ENCODE data around the gene C1orf159. TPM values are rescaled to one million over a fixed set of nuclear protein-coding genes. Genes with fewer than 3 reads are reported as not detected.

Gene C1orf159
- total RNA-seq, 2 donors from 2014 or later = 4.4 to 4.6 TPM

DNA sequence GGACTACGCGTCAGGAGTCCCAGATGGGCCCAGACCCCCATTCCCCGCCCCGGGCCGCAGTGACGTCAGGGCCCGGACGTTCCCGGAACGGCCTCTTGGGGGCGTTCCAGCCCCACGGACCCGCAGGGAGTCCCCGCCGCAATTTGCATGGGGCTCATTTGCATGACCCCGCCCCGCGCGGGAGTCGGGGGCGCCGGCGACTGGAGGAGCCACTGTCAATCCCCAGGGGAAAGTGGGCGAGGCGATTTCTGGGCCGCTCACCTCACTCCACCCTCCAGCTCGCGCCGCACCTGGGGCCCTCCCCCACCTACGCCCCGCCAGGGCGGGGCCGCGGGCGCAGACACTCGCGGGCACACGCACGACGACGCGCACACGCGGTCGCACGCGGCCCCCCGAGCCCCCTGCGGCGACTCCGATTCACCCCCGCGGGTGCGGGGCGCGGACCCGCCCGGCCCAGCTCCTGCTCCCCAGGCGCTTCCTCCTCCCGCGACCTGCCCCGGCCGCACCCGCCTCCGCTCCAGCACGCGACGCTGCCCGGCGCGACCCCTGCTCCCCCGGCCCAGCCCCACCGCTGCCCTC is 82.8 kb downstream of the C1orf159 start:
- no peaks in the 10 kb centered on the region for H3K36me3 ChIP-seq
- no peak overlapping the region for H3K27ac ChIP-seq
- H3K4me3 ChIP-seq = peak overlapping the region; percentile 26 to 59
- DNase-seq (ENCODE audit: low spot score) = peak; percentile 61
- TF ChIP-seq, protein P1, sequence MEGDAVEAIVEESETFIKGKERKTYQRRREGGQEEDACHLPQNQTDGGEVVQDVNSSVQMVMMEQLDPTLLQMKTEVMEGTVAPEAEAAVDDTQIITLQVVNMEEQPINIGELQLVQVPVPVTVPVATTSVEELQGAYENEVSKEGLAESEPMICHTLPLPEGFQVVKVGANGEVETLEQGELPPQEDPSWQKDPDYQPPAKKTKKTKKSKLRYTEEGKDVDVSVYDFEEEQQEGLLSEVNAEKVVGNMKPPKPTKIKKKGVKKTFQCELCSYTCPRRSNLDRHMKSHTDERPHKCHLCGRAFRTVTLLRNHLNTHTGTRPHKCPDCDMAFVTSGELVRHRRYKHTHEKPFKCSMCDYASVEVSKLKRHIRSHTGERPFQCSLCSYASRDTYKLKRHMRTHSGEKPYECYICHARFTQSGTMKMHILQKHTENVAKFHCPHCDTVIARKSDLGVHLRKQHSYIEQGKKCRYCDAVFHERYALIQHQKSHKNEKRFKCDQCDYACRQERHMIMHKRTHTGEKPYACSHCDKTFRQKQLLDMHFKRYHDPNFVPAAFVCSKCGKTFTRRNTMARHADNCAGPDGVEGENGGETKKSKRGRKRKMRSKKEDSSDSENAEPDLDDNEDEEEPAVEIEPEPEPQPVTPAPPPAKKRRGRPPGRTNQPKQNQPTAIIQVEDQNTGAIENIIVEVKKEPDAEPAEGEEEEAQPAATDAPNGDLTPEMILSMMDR (IDR thresholded peaks at IDR 0.05) = peak; percentile 55 to 81
- H3K4me1 ChIP-seq = peaks cover 0 to 37% of the 10 kb centered on the region in 2 donors
- no peaks in the 10 kb centered on the region for H3K9me3 ChIP-seq
- peaks cover 0 to 4% of the 10 kb centered on the region in 2 donors for H3K27me3 ChIP-seq

DNA sequence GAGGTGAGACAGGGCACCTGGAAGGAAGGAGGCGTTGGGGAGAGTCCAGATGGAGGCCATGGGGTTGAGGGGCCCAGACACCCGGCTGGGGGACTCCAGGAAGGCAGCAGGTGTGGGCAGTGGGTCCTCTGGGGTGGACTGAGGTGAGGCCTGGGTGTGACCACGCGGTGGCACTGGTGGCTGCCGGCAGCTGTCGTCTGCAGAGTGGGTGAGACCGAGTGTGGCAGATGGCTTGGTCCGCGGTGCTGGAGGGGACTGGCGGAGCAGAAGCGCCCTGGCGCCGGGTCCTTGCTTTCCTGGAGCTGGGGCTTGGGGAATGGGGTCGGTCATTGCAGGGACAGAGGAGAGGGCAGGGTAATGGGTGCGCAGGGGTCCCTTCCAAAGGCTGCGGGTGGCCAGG is 83.5 kb downstream of the C1orf159 start:
- Histone ChIP-seq H3K4me3 (peak overlapping the region; percentile 26 to 59), H3K4me1 (peaks cover 0 to 37% of the 10 kb centered on the region in 2 donors), H3K27ac (no peak overlapping the region), H3K36me3 (no peaks in the 10 kb centered on the region), H3K9me3 (no peaks in the 10 kb centered on the region), H3K27me3 (peaks cover 0 to 4% of the 10 kb centered on the region in 2 donors)
- TF ChIP-seq, protein P1 (IDR thresholded peaks at IDR 0.05) = no peak
- DNase-seq (ENCODE audit: low spot score) = no peak

Other genes starting within 250 kb of the C1orf159 start
- gene SAMD11, start 192.2 kb downstream of the C1orf159 start, total RNA-seq = 1 to 10 TPM; 2.7 to 6.4 TPM
- 10 to 100 TPM; 29.5 to 38.8 TPM for gene NOC2L, start 156.8 kb downstream of the C1orf159 start, total RNA-seq
- 1 to 10 TPM; 2.4 to 2.9 TPM for gene KLHL17, start 155.5 kb downstream of the C1orf159 start, total RNA-seq
- gene PLEKHN1, start 149.6 kb downstream of the C1orf159 start, total RNA-seq = under 1 TPM in 1 of 2 donors, not detected in 1; 0.59 TPM
- 10 to 100 TPM; 22.0 to 61.8 TPM for gene PERM1, start 134.0 kb downstream of the C1orf159 start, total RNA-seq
- 10 to 100 TPM; 31.8 to 68.4 TPM for gene HES4, start 116.0 kb downstream of the C1orf159 start, total RNA-seq
- gene ISG15, start 102.6 kb downstream of the C1orf159 start, total RNA-seq = 10 to 100 TPM; 26.8 to 32.2 TPM
- gene AGRN, start 96.0 kb downstream of the C1orf159 start, total RNA-seq = 10 to 100 TPM; 22.5 to 27.9 TPM
- gene RNF223, start 41.8 kb downstream of the C1orf159 start, total RNA-seq = not detected
- gene TTLL10, start 57.8 kb upstream of the C1orf159 start, total RNA-seq = not detected
- gene TNFRSF18, start 90.5 kb upstream of the C1orf159 start, total RNA-seq = under 1 TPM in 1 of 2 donors, not detected in 1; 0.55 TPM
- gene TNFRSF4, start 98.1 kb upstream of the C1orf159 start, total RNA-seq = under 1 TPM; 0.59 to 0.79 TPM
- gene SDF4, start 115.9 kb upstream of the C1orf159 start, total RNA-seq = 100 to 1,000 TPM; 120 to 128 TPM
- gene B3GALT6, start 116.1 kb upstream of the C1orf159 start, total RNA-seq = 10 to 100 TPM; 16.1 to 19.7 TPM
- gene C1QTNF12, start 130.6 kb upstream of the C1orf159 start, total RNA-seq = not detected
- 10 to 100 TPM; 27.5 to 33.5 TPM for gene UBE2J2, start 157.8 kb upstream of the C1orf159 start, total RNA-seq
- under 1 TPM; 0.59 to 0.79 TPM for gene SCNN1D, start 164.3 kb upstream of the C1orf159 start, total RNA-seq
- gene ACAP3, start 191.8 kb upstream of the C1orf159 start, total RNA-seq = 10 to 100 TPM; 19.5 to 20.4 TPM
- 10 to 100 TPM; 14.5 to 24.8 TPM for gene PUSL1, start 192.5 kb upstream of the C1orf159 start, total RNA-seq
- 10 to 100 TPM; 59.6 to 65.2 TPM for gene INTS11, start 208.6 kb upstream of the C1orf159 start, total RNA-seq
- gene CPTP, start 208.7 kb upstream of the C1orf159 start, total RNA-seq = 10 to 100 TPM; 35.6 to 64.1 TPM
- under 1 TPM; 0.30 to 0.35 TPM for gene TAS1R3, start 215.2 kb upstream of the C1orf159 start, total RNA-seq
- gene DVL1, start 233.3 kb upstream of the C1orf159 start, total RNA-seq = 10 to 100 TPM; 75.0 to 80.2 TPM
- gene MXRA8, start 242.5 kb upstream of the C1orf159 start, total RNA-seq = 10 to 100 TPM; 53.4 to 58.6 TPM

All from right atrium auricular region (tissue), 2 donors.